ENCODE data around the gene ATF7. TPM values are rescaled to one million over a fixed set of nuclear protein-coding genes. Genes with fewer than 3 reads are reported as not detected.
A peak's percentile ranks its signal among the peaks of the same experiment; 100 is the strongest.

Gene ATF7
- total and polyA plus RNA-seq, 2 of the 4 experiments (the other 2 are of a cell fraction): 7.0 to 16.3 TPM

GRCh38 chr12:53478865-53479264 is 147.3 kb downstream of the ATF7 start:
- DNase-seq: no peak
- peak overlapping the region; percentile 45; the same call in 1 of the 2 replicates for H3K23ac ChIP-seq (ENCODE audit: low read depth, low read length)
- no TSS peak for BruUV-seq (replicated peaks)
- no peak overlapping the region for H3K4me3 ChIP-seq (ENCODE audit: insufficient read depth, low read depth, low read length)
- no peaks in the 10 kb centered on the region for H3K27me3 ChIP-seq (ENCODE audit: control insufficient read depth, insufficient read depth, low read length)
- H2BK20ac ChIP-seq (ENCODE audit: low read depth, low read length): no peak overlapping the region
- no peak overlapping the region for H4K5ac ChIP-seq (ENCODE audit: low read depth, low read length)
- H3K27ac ChIP-seq (ENCODE audit: insufficient read depth, low read length): no peak overlapping the region
- H2AK5ac ChIP-seq (ENCODE audit: low read depth, low read length): no peak overlapping the region
- H3K56ac ChIP-seq (ENCODE audit: extremely low read depth, insufficient read depth, low read length): no peak overlapping the region
- 100% methylated on average over 1 of the region's 1 CpG; no CpG with 5 or more reads in 1 of the 2 experiments for WGBS, 2 experiments (ENCODE audit: extremely low coverage in 2 of 2, insufficient read length in 1 of 2)
- peaks cover 79% of the 10 kb centered on the region for H3K36me3 ChIP-seq (ENCODE audit: control insufficient read depth, insufficient read depth, low read length)
- CTCF ChIA-PET: no interaction called here
- H3K14ac ChIP-seq (replicated peaks; ENCODE audit: low read depth, low read length): peak overlapping the region; percentile 34; the same call in 1 of the 2 replicates
- H3K4ac ChIP-seq (ENCODE audit: low read depth, low read length): no peak overlapping the region
- no peak overlapping the region for H2AFZ ChIP-seq (replicated peaks; ENCODE audit: low read length, poor library complexity)
- no peak overlapping the region for H2AK9ac ChIP-seq (replicated peaks; ENCODE audit: low read depth, low read length, poor library complexity)
- H3K18ac ChIP-seq (ENCODE audit: low read depth, low read length): no peak overlapping the region
- no peak overlapping the region for H3K9ac ChIP-seq (ENCODE audit: low read depth, low read length)
- ATAC-seq (ENCODE audit: low read depth): no peak
- POLR2A ChIA-PET (ENCODE audit: unreplicated experiment): interaction anchor here (0.5 to 0.6 kb wide), 2 partner anchors 14 to 28 kb away, joined by 3 to 13 read pairs; no protein-coding TSS in a partner anchor
- intact Hi-C loops (cut with micrococcal nuclease): no loop called here
- peaks cover 19% of the 10 kb centered on the region for H3K4me1 ChIP-seq (ENCODE audit: control insufficient read depth, insufficient read depth, low read length)
- H2BK120ac ChIP-seq (ENCODE audit: low read depth, low read length): no peak overlapping the region
- peaks cover 32 to 86% of the 10 kb centered on the region in 2 experiments for H3K79me1 ChIP-seq (ENCODE audit: low read depth in 1 of 2, low read length in 2 of 2)
- H3K4me2 ChIP-seq (ENCODE audit: low read depth, low read length): no peak overlapping the region
- no peak overlapping the region for H4K8ac ChIP-seq (ENCODE audit: low read depth in 2 of 2, low read length in 2 of 2)
- H2BK5ac ChIP-seq (ENCODE audit: low read depth, low read length, poor library complexity, severe bottlenecking): no peak overlapping the region
- H3K9me3 ChIP-seq (ENCODE audit: control insufficient read depth, insufficient read depth, low read length): no peaks in the 10 kb centered on the region
- peaks cover 4% of the 10 kb centered on the region; the same call in 1 of the 2 replicates for H3K9me1 ChIP-seq (ENCODE audit: insufficient read depth, low read length)
- H4K20me1 ChIP-seq (ENCODE audit: insufficient read depth, low read length): peaks cover 94% of the 10 kb centered on the region
- TF ChIP-seq RAD21 (IDR thresholded peaks at IDR 0.05; ENCODE audit: low read length): no peak
- TF ChIP-seq POLR2A (IDR thresholded peaks at IDR 0.05; ENCODE audit: low read depth, low read length): no peak
- no peak for TF ChIP-seq MAZ (IDR thresholded peaks at IDR 0.05; ENCODE audit: borderline replicate concordance, low read depth, low read length)
- no peak for TF ChIP-seq ELK1 (IDR thresholded peaks at IDR 0.05; ENCODE audit: borderline replicate concordance, low read depth, low read length)
- no peak for TF ChIP-seq NFE2L2 (IDR thresholded peaks at IDR 0.05; ENCODE audit: low read depth, low read length)
- TF ChIP-seq MXI1 (IDR thresholded peaks at IDR 0.05; ENCODE audit: borderline replicate concordance, low read depth, low read length): no peak
- no peak for TF ChIP-seq CEBPB (IDR thresholded peaks at IDR 0.05; ENCODE audit: low read depth, low read length)
- H4K91ac ChIP-seq (ENCODE audit: insufficient read depth, low read depth, low read length): no peak overlapping the region
- no peak overlapping the region for H2BK15ac ChIP-seq (ENCODE audit: low read depth, low read length)
- dilution Hi-C loops (cut with HindIII; ENCODE audit: low sequenced_read_pairs, unreplicated experiment): no loop called here
- in situ Hi-C loops (cut with MboI; ENCODE audit: low sequenced_read_pairs): no loop called here

Data from IMR-90 (cell line).